NCI-H1436 (cell line): ENCODE results near the gene ADD1.

Experiments
- DNase-seq: peaks from one replicate; lab custom pipeline; 2025; lab: John Stamatoyannopoulos, UW

Gene ADD1

GRCh38 chr4:2822461-2823300, 21.0 kb upstream of the ADD1 start:
- DNase-seq = no peak

GRCh38 chr4:2823301-2823670, 20.4 kb upstream of the ADD1 start:
- DNase-seq = no peak

- DNase-seq = no peak
Observed at GRCh38 chr4:2823671-2824328, 19.8 kb upstream of the ADD1 start.

GRCh38 chr4:2824329-2824835, 19.3 kb upstream of the ADD1 start:
- no peak for DNase-seq

GRCh38 chr4:2824836-2825381, 18.7 kb upstream of the ADD1 start:
- no peak for DNase-seq

- DNase-seq = no peak
Observed at GRCh38 chr4:2825740-2826139, 17.9 kb upstream of the ADD1 start.

GRCh38 chr4:2827071-2827873, 16.4 kb upstream of the ADD1 start:
- no peak for DNase-seq

GRCh38 chr4:2827874-2828751, 15.5 kb upstream of the ADD1 start:
- DNase-seq = no peak

- DNase-seq = no peak
Observed at GRCh38 chr4:2828758-2829181, 14.9 kb upstream of the ADD1 start.

- no peak for DNase-seq
Observed at GRCh38 chr4:2829321-2829932, 14.2 kb upstream of the ADD1 start.

- DNase-seq = no peak
Observed at GRCh38 chr4:2829933-2830451, 13.7 kb upstream of the ADD1 start.

- no peak for DNase-seq
Observed at GRCh38 chr4:2830632-2831610, 12.7 kb upstream of the ADD1 start.

GRCh38 chr4:2831611-2832308, 11.9 kb upstream of the ADD1 start:
- DNase-seq = no peak

GRCh38 chr4:2832309-2832980, 11.2 kb upstream of the ADD1 start:
- DNase-seq = no peak

- no peak for DNase-seq
Observed at GRCh38 chr4:2832981-2833670, 10.5 kb upstream of the ADD1 start.

- DNase-seq = no peak
Observed at GRCh38 chr4:2833671-2834000, 10.0 kb upstream of the ADD1 start.
